ENCODE results near the gene GPC5.
"Not testable (repeated sequence)": the region's sequence is repeated elsewhere in the genome, so short reads cannot be mapped to it uniquely, and the experiment has no call there.

GPC5 gene

GRCh38 chr13:92482790-92483189 lies 1084.4 kb downstream of the GPC5 start:
- DNase-seq (ENCODE audit: low spot score) = not testable (repeated sequence)

GRCh38 chr13:92483894-92484293 lies 1085.5 kb downstream of the GPC5 start:
- no peak for DNase-seq (ENCODE audit: low spot score)

- DNase-seq (ENCODE audit: low spot score) = no peak
These were observed 1088.8 kb downstream of the GPC5 start for GRCh38 chr13:92487238-92487637.

GRCh38 chr13:92488249-92488852 lies 1089.9 kb downstream of the GPC5 start:
- DNase-seq (ENCODE audit: low spot score) = no peak

- DNase-seq (ENCODE audit: low spot score) = no peak
These were observed 1093.4 kb downstream of the GPC5 start for GRCh38 chr13:92491839-92492238.

GRCh38 chr13:92494915-92495314 lies 1096.5 kb downstream of the GPC5 start:
- DNase-seq (ENCODE audit: low spot score) = no peak

- no peak for DNase-seq (ENCODE audit: low spot score)
These were observed 1101.8 kb downstream of the GPC5 start for GRCh38 chr13:92500192-92500591.

GRCh38 chr13:92510416-92510815 lies 1112.0 kb downstream of the GPC5 start:
- no peak for DNase-seq (ENCODE audit: low spot score)

GRCh38 chr13:92512852-92513251 lies 1114.4 kb downstream of the GPC5 start:
- no peak for DNase-seq (ENCODE audit: low spot score)

- DNase-seq (ENCODE audit: low spot score) = no peak
These were observed 1115.3 kb downstream of the GPC5 start for GRCh38 chr13:92513672-92514071.

- DNase-seq (ENCODE audit: low spot score) = no peak
These were observed 1116.2 kb downstream of the GPC5 start for GRCh38 chr13:92514420-92515125.

GRCh38 chr13:92516878-92517277 lies 1118.5 kb downstream of the GPC5 start:
- DNase-seq (ENCODE audit: low spot score) = not testable (repeated sequence)

GRCh38 chr13:92518622-92519021 lies 1120.2 kb downstream of the GPC5 start:
- DNase-seq (ENCODE audit: low spot score) = not testable (repeated sequence)

- no peak for DNase-seq (ENCODE audit: low spot score)
These were observed 1131.9 kb downstream of the GPC5 start for GRCh38 chr13:92530364-92530763.

GRCh38 chr13:92535222-92536006 lies 1137.0 kb downstream of the GPC5 start:
- no peak for DNase-seq (ENCODE audit: low spot score)

GRCh38 chr13:92537471-92537870 lies 1139.0 kb downstream of the GPC5 start:
- no peak for DNase-seq (ENCODE audit: low spot score)

GRCh38 chr13:92538164-92538563 lies 1139.7 kb downstream of the GPC5 start:
- no peak for DNase-seq (ENCODE audit: low spot score)

- not testable (repeated sequence) for DNase-seq (ENCODE audit: low spot score)
These were observed 1140.7 kb downstream of the GPC5 start for GRCh38 chr13:92539148-92539547.

- no peak for DNase-seq (ENCODE audit: low spot score)
These were observed 1148.8 kb downstream of the GPC5 start for GRCh38 chr13:92547266-92547665.

- DNase-seq (ENCODE audit: low spot score) = no peak
These were observed 1150.9 kb downstream of the GPC5 start for GRCh38 chr13:92549276-92549675.

GRCh38 chr13:92553470-92554114 lies 1155.2 kb downstream of the GPC5 start:
- DNase-seq (ENCODE audit: low spot score) = no peak

- DNase-seq (ENCODE audit: low spot score) = no peak
These were observed 1162.5 kb downstream of the GPC5 start for GRCh38 chr13:92560883-92561282.

- DNase-seq (ENCODE audit: low spot score) = no peak
These were observed 1166.5 kb downstream of the GPC5 start for GRCh38 chr13:92564942-92565341.
